HEK293 (cell line): ENCODE data around the gene HNRNPM.
A peak's percentile ranks its signal among the peaks of the same experiment; 100 is the strongest.

Experiments used
- MZF1 ChIP-seq: fragments of 450-650 bp; formaldehyde crosslinking; IDR thresholded peaks from 2 replicates; pipeline ENCODE4 v1.5.1; 2017; ENCODE audit warnings: missing biosample characterization, missing genetic modification characterization, borderline replicate concordance
- RBAK ChIP-seq: fragments of 450-650 bp; formaldehyde crosslinking; IDR thresholded peaks from 2 replicates; pipeline ENCODE4 v1.5.1; 2016; ENCODE audit warnings: missing biosample characterization, missing genetic modification characterization
- SP3 ChIP-seq: fragments of 450-650 bp; formaldehyde crosslinking; IDR thresholded peaks from 2 replicates; pipeline ENCODE4 v1.5.1; 2016; ENCODE audit warnings: missing biosample characterization, missing genetic modification characterization
- ZBTB20 ChIP-seq: fragments of 450-650 bp; formaldehyde crosslinking; IDR thresholded peaks from 2 replicates; pipeline ENCODE4 v1.5.1; 2016; ENCODE audit warnings: missing biosample characterization, missing genetic modification characterization
- ZFP41 ChIP-seq: fragments of 450-650 bp; formaldehyde crosslinking; IDR thresholded peaks from 2 replicates; pipeline ENCODE4 v1.5.1; 2016; ENCODE audit warnings: missing biosample characterization, missing genetic modification characterization, borderline replicate concordance
- ZNF121 ChIP-seq: fragments of 450-650 bp; formaldehyde crosslinking; IDR thresholded peaks from 2 replicates; pipeline ENCODE4 v1.5.1; 2016; ENCODE audit warnings: missing biosample characterization, missing genetic modification characterization
- ZNF132 ChIP-seq: fragments of 450-650 bp; formaldehyde crosslinking; IDR thresholded peaks from 2 replicates; pipeline ENCODE4 v1.5.1; 2017; ENCODE audit warnings: missing biosample characterization, missing genetic modification characterization, borderline replicate concordance
- ZNF138 ChIP-seq: fragments of 450-650 bp; formaldehyde crosslinking; IDR thresholded peaks from 2 replicates; pipeline ENCODE4 v1.5.1; 2016; ENCODE audit warnings: missing biosample characterization, missing genetic modification characterization, borderline replicate concordance
- ZNF214 ChIP-seq: fragments of 450-650 bp; formaldehyde crosslinking; IDR thresholded peaks from 2 replicates; pipeline ENCODE4 v1.5.1; 2017; ENCODE audit warnings: missing biosample characterization, mild to moderate bottlenecking, missing genetic modification characterization, borderline replicate concordance
- ZNF23 ChIP-seq: fragments of 450-650 bp; formaldehyde crosslinking; IDR thresholded peaks from 2 replicates; pipeline ENCODE4 v1.5.1; 2016; ENCODE audit warnings: missing biosample characterization, missing genetic modification characterization, borderline replicate concordance
- ZNF24 ChIP-seq: fragments of 450-650 bp; formaldehyde crosslinking; IDR thresholded peaks from 2 replicates; pipeline ENCODE4 v1.5.1; 2016; ENCODE audit warnings: missing biosample characterization, missing genetic modification characterization
- ZNF292 ChIP-seq: fragments of 450-650 bp; formaldehyde crosslinking; IDR thresholded peaks from 2 replicates; pipeline ENCODE4 v1.5.1; 2016; ENCODE audit warnings: low read depth, missing biosample characterization, missing genetic modification characterization, borderline replicate concordance
- ZNF302 ChIP-seq: fragments of 450-650 bp; formaldehyde crosslinking; IDR thresholded peaks from 2 replicates; pipeline ENCODE4 v1.5.1; 2016; ENCODE audit warnings: missing biosample characterization, missing genetic modification characterization, low read depth
- ZNF366 ChIP-seq: fragments of 450-650 bp; formaldehyde crosslinking; conservative IDR thresholded peaks from 2 replicates; pipeline ENCODE4 v1.5.1; 2016; ENCODE audit warnings: missing biosample characterization, missing genetic modification characterization
- ZNF501 ChIP-seq: fragments of 450-650 bp; formaldehyde crosslinking; IDR thresholded peaks from 2 replicates; pipeline ENCODE4 v1.5.1; 2016; ENCODE audit warnings: missing biosample characterization, missing genetic modification characterization
- ZNF571 ChIP-seq: fragments of 450-650 bp; formaldehyde crosslinking; IDR thresholded peaks from 2 replicates; pipeline ENCODE4 v1.5.0; 2017; ENCODE audit warnings: missing biosample characterization, missing genetic modification characterization
- ZNF585B ChIP-seq: fragments of 450-650 bp; formaldehyde crosslinking; IDR thresholded peaks from 2 replicates; pipeline ENCODE4 v1.5.1; 2016; ENCODE audit warnings: missing biosample characterization, missing genetic modification characterization
- ZNF76 ChIP-seq: fragments of 450-650 bp; formaldehyde crosslinking; IDR thresholded peaks from 2 replicates; pipeline ENCODE4; 2016; ENCODE audit warnings: low read depth, missing biosample characterization, missing genetic modification characterization, borderline replicate concordance
- ZNF777 ChIP-seq: fragments of 450-650 bp; formaldehyde crosslinking; IDR thresholded peaks from 2 replicates; pipeline ENCODE4 v1.5.1; 2017; ENCODE audit warnings: missing biosample characterization, missing genetic modification characterization, borderline replicate concordance
- ZNF785 ChIP-seq: fragments of 450-650 bp; formaldehyde crosslinking; IDR thresholded peaks from 2 replicates; pipeline ENCODE4 v1.5.1; 2016; ENCODE audit warnings: missing biosample characterization, missing genetic modification characterization
- ZSCAN16 ChIP-seq: fragments of 450-650 bp; formaldehyde crosslinking; IDR thresholded peaks from 2 replicates; pipeline ENCODE4 v1.5.1; 2016; ENCODE audit warnings: missing biosample characterization, missing genetic modification characterization
- ZSCAN23 ChIP-seq: fragments of 450-650 bp; formaldehyde crosslinking; IDR thresholded peaks from 2 replicates; pipeline ENCODE4 v1.5.1; 2016; ENCODE audit warnings: missing biosample characterization, missing genetic modification characterization
- TF ChIP-seq, protein P1 (sequence below): fragments of 450-650 bp; formaldehyde crosslinking; IDR thresholded peaks from 2 replicates; pipeline ENCODE4 v1.5.1; 2016; ENCODE audit warnings: missing biosample characterization, missing genetic modification characterization
- TF ChIP-seq, protein P2 (sequence below): fragments of 450-650 bp; formaldehyde crosslinking; optimal IDR thresholded peaks from 2 replicates; pipeline ENCODE3; 2016; ENCODE audit warnings: missing biosample characterization, mild to moderate bottlenecking, missing genetic modification characterization
- TF ChIP-seq, protein P3 (sequence below): fragments of 450-650 bp; formaldehyde crosslinking; IDR thresholded peaks from 2 replicates; pipeline ENCODE4 v1.5.1; 2016; ENCODE audit warnings: missing biosample characterization, missing genetic modification characterization, low read depth
- TF ChIP-seq, protein P4 (sequence below): fragments of 450-650 bp; formaldehyde crosslinking; IDR thresholded peaks from 2 replicates; pipeline ENCODE4 v1.5.1; 2016; ENCODE audit warnings: missing biosample characterization, missing genetic modification characterization
- TF ChIP-seq, protein P5 (sequence below): fragments of 450-650 bp; IDR thresholded peaks from 2 replicates; pipeline ENCODE4 v1.5.1; 2018; ENCODE audit warnings: missing biosample characterization, mild to moderate bottlenecking, missing genetic modification characterization
- TF ChIP-seq, protein P6 (sequence below): fragments of 450-650 bp; formaldehyde crosslinking; IDR thresholded peaks from 2 replicates; pipeline ENCODE4 v1.5.1; 2016; ENCODE audit warnings: missing biosample characterization, missing genetic modification characterization

HNRNPM gene

DNA sequence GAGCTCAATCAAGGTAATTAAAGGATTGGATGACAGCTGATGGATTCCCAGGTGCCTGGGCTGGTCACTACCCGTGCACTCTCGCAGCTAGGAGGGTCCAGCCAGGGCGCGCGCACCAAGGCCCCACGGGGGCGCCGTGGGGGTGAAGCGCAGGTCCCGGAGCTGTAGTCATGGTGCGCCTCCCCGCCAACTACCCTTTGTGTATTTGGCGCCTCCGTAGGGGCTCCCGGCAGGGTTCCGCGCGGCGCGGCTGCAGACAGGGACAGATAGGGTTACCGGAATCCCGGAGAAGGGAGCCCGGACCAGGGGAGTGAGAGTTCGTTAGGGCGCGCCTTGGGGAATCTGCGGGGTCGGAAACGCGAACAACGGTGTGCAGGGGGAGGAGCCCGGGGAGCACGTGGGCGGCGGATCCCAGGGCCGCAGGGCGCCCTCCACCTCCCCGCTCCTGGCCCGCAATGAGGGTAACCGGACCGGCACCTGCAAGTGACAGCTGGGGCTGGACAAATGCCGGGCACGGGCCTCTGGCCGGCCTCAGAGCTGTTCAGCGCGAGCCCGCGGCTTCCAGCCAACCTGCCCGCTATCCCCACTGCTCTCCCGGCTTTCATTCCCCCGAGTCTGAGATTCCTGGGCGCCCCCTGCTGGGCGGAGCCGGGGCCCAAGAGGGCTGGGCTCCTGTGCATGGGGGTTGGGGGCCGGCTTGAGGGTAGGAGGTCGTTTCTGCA lies 61.1 kb downstream of the HNRNPM start (continued):
- TF ChIP-seq RBAK (no peak), ZNF76 (tag by site-specific recombination) (peak; percentile 46; the same call in 1 of the 2 replicates), ZNF302 (tag by site-specific recombination) (no peak), ZNF571 (tag by site-specific recombination) (no peak), ZNF501 (tag by site-specific recombination) (peak; percentile 74; the same call in 1 of the 2 replicates), MZF1 (tag by site-specific recombination) (peak; percentile 70), ZNF24 (tag by site-specific recombination) (peak; percentile 56; the same call in 1 of the 2 replicates), ZNF132 (tag by site-specific recombination) (no peak), ZNF785 (tag by site-specific recombination) (peak; percentile 51; the same call in 1 of the 2 replicates), ZNF121 (no peak), ZSCAN23 (tag by site-specific recombination) (no peak), ZBTB20 (tag by site-specific recombination) (peak; percentile 73; the same call in 1 of the 2 replicates), ZNF292 (tag by site-specific recombination) (no peak), ZNF585B (tag by site-specific recombination) (no peak), ZSCAN16 (tag by site-specific recombination) (peak; percentile 54; the same call in 1 of the 2 replicates), ZNF777 (tag by site-specific recombination) (no peak), ZNF366 (tag by site-specific recombination) (peak; percentile 62; the same call in 1 of the 2 replicates), ZNF214 (no peak), SP3 (peak; percentile 79), ZFP41 (tag by site-specific recombination) (no peak), ZNF23 (tag by site-specific recombination) (no peak), ZNF138 (tag by site-specific recombination) (no peak)
- TF ChIP-seq, protein P1, sequence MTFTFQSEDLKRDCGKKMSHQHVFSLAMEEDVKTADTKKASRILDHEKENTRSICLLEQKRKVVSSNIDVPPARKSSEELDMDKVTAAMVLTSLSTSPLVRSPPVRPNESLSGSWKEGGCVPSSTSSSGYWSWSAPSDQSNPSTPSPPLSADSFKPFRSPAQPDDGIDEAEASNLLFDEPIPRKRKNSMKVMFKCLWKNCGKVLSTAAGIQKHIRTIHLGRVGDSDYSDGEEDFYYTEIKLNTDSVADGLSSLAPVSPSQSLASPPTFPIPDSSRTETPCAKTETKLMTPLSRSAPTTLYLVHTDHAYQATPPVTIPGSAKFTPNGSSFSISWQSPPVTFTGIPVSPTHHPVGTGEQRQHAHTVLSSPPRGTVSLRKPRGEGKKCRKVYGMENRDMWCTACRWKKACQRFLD (tag by site-specific recombination), result peak; percentile 35; the same call in 1 of the 2 replicates
- TF ChIP-seq, protein P2, sequence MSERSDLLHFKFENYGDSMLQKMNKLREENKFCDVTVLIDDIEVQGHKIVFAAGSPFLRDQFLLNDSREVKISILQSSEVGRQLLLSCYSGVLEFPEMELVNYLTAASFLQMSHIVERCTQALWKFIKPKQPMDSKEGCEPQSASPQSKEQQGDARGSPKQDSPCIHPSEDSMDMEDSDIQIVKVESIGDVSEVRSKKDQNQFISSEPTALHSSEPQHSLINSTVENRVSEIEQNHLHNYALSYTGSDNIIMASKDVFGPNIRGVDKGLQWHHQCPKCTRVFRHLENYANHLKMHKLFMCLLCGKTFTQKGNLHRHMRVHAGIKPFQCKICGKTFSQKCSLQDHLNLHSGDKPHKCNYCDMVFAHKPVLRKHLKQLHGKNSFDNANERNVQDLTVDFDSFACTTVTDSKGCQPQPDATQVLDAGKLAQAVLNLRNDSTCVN (tag by site-specific recombination), result peak; percentile 96
- TF ChIP-seq, protein P3, sequence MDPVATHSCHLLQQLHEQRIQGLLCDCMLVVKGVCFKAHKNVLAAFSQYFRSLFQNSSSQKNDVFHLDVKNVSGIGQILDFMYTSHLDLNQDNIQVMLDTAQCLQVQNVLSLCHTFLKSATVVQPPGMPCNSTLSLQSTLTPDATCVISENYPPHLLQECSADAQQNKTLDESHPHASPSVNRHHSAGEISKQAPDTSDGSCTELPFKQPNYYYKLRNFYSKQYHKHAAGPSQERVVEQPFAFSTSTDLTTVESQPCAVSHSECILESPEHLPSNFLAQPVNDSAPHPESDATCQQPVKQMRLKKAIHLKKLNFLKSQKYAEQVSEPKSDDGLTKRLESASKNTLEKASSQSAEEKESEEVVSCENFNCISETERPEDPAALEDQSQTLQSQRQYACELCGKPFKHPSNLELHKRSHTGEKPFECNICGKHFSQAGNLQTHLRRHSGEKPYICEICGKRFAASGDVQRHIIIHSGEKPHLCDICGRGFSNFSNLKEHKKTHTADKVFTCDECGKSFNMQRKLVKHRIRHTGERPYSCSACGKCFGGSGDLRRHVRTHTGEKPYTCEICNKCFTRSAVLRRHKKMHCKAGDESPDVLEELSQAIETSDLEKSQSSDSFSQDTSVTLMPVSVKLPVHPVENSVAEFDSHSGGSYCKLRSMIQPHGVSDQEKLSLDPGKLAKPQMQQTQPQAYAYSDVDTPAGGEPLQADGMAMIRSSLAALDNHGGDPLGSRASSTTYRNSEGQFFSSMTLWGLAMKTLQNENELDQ (tag by site-specific recombination), result no peak
- TF ChIP-seq, protein P4, sequence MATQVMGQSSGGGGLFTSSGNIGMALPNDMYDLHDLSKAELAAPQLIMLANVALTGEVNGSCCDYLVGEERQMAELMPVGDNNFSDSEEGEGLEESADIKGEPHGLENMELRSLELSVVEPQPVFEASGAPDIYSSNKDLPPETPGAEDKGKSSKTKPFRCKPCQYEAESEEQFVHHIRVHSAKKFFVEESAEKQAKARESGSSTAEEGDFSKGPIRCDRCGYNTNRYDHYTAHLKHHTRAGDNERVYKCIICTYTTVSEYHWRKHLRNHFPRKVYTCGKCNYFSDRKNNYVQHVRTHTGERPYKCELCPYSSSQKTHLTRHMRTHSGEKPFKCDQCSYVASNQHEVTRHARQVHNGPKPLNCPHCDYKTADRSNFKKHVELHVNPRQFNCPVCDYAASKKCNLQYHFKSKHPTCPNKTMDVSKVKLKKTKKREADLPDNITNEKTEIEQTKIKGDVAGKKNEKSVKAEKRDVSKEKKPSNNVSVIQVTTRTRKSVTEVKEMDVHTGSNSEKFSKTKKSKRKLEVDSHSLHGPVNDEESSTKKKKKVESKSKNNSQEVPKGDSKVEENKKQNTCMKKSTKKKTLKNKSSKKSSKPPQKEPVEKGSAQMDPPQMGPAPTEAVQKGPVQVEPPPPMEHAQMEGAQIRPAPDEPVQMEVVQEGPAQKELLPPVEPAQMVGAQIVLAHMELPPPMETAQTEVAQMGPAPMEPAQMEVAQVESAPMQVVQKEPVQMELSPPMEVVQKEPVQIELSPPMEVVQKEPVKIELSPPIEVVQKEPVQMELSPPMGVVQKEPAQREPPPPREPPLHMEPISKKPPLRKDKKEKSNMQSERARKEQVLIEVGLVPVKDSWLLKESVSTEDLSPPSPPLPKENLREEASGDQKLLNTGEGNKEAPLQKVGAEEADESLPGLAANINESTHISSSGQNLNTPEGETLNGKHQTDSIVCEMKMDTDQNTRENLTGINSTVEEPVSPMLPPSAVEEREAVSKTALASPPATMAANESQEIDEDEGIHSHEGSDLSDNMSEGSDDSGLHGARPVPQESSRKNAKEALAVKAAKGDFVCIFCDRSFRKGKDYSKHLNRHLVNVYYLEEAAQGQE (tag by site-specific recombination), result 0 out of 2 replicates have a peak, but pooled peaks have one; percentile 16
- TF ChIP-seq, protein P5, sequence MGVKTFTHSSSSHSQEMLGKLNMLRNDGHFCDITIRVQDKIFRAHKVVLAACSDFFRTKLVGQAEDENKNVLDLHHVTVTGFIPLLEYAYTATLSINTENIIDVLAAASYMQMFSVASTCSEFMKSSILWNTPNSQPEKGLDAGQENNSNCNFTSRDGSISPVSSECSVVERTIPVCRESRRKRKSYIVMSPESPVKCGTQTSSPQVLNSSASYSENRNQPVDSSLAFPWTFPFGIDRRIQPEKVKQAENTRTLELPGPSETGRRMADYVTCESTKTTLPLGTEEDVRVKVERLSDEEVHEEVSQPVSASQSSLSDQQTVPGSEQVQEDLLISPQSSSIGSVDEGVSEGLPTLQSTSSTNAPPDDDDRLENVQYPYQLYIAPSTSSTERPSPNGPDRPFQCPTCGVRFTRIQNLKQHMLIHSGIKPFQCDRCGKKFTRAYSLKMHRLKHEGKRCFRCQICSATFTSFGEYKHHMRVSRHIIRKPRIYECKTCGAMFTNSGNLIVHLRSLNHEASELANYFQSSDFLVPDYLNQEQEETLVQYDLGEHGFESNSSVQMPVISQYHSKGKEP (tag by site-specific recombination), result no peak
- TF ChIP-seq, protein P6, sequence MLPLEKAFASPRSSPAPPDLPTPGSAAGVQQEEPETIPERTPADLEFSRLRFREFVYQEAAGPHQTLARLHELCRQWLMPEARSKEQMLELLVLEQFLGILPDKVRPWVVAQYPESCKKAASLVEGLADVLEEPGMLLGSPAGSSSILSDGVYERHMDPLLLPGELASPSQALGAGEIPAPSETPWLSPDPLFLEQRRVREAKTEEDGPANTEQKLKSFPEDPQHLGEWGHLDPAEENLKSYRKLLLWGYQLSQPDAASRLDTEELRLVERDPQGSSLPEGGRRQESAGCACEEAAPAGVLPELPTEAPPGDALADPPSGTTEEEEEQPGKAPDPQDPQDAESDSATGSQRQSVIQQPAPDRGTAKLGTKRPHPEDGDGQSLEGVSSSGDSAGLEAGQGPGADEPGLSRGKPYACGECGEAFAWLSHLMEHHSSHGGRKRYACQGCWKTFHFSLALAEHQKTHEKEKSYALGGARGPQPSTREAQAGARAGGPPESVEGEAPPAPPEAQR (tag by site-specific recombination), result 0 out of 2 replicates have a peak, but pooled peaks have one; percentile 33
